Mammary epithelial cell (primary cell): Measurements from ENCODE around the gene CDK8.

Source experiments
- CTCF ChIP-seq, 2 donors: IDR thresholded peaks in 1 of 2; conservative IDR thresholded peaks in 1 of 2; 2 replicates each; pipeline ENCODE4 v1.5.1; 2011 to 2012; ENCODE audit warnings: inconsistent platforms in 2 of 2, low read length in 2 of 2, mild to moderate bottlenecking in 2 of 2, control low read depth in 1 of 2, low read depth in 1 of 2; ENCODE audit not compliant: insufficient read depth in 1 of 2; ENCODE audit errors: extremely low read depth in 1 of 2
- EZH2 ChIP-seq: IDR thresholded peaks from 2 replicates; pipeline ENCODE4 v1.6.1; 2012; ENCODE audit warnings: low read length, inconsistent platforms, borderline replicate concordance

- TF ChIP-seq CTCF (conservative IDR thresholded peaks at IDR 0.05 in 1 of 2, IDR thresholded peaks at IDR 0.05 in 1 of 2; ENCODE audit: extremely low read depth in 1 of 2, insufficient read depth in 1 of 2, low read depth in 1 of 2, low read length in 2 of 2) (no peak), EZH2 (no peak)
These were observed 81.2 kb downstream of the CDK8 start for GRCh38 chr13:26335158-26335557.
